Inferior parietal cortex (tissue), 1 donor: ENCODE data around the gene HIP1.
"Not testable (repeated sequence)": the region's sequence is repeated elsewhere in the genome, so short reads cannot be mapped to it uniquely, and the experiment has no call there.

Experiments used
- DNase-seq: peaks from one replicate; pipeline ENCODE4 v3.0.0-alpha.2; 2016; ENCODE audit errors: extremely low spot score

HIP1 gene

DNA sequence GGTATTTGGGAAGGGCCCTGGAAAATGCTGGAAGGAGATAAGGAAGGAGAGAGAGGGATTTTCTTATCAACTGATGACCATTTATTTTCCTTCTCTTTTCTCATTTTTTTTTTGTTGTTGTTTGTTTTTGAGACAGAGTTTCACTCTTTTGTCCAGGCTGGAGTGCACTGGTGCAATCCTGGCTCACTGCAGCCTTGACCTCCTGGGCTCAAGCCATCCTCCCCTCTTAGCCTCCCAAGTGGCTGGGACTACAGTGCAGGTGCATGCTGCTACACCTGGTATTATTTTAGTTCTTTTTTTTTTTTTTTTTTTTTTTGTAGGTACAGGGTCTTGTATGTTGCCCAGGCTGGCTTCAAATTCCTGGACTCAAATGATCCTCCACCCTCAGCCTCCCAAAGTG, 52.2 kb downstream of the HIP1 start:
- DNase-seq = no peak

GRCh38 chr7:75682052-75682451, 56.7 kb downstream of the HIP1 start:
- DNase-seq = not testable (repeated sequence)

DNA sequence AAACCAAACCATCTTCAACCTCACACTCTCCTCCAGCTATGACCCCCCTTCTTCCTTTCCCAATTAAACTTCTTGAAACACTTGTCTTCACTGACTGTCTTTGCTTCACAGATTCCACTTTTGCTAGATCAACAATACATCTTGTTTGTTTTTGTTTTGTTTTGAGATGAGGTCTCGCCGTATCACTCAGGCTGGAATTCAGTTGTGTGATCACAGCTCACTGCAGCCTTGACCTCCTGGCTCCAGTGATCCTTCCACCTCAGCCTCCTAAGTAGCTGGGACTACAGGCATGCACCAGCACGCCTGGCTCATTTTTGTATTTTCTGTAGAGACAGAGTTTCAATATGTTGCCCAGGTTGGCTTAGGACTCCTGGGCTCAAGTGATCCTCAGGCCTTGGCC, 59.7 kb downstream of the HIP1 start:
- DNase-seq = no peak

DNA sequence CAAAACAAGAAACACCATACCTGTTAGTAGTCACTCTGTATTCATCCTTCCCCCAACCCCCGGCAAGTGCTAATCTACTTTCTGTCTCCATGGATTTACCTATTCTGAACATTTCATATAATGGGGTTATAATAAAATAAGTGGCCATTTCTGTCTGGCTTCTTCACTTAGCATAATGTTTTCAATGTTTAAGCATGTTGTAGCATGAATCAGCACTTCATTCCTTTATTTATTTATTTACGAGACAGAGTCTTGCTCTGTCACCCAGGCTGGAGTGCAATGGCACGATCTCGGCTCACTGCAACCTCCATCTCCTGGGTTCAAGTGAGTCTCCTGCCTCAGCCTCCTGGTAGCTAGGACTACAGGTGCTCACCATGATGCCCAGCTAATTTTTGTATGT, 69.2 kb downstream of the HIP1 start:
- no peak for DNase-seq

GRCh38 chr7:75667938-75668337, 70.8 kb downstream of the HIP1 start:
- DNase-seq = no peak

- DNase-seq = no peak
These were observed 75.3 kb downstream of the HIP1 start for GRCh38 chr7:75663302-75663907.

GRCh38 chr7:75662579-75663301, 76.0 kb downstream of the HIP1 start:
- no peak for DNase-seq

DNA sequence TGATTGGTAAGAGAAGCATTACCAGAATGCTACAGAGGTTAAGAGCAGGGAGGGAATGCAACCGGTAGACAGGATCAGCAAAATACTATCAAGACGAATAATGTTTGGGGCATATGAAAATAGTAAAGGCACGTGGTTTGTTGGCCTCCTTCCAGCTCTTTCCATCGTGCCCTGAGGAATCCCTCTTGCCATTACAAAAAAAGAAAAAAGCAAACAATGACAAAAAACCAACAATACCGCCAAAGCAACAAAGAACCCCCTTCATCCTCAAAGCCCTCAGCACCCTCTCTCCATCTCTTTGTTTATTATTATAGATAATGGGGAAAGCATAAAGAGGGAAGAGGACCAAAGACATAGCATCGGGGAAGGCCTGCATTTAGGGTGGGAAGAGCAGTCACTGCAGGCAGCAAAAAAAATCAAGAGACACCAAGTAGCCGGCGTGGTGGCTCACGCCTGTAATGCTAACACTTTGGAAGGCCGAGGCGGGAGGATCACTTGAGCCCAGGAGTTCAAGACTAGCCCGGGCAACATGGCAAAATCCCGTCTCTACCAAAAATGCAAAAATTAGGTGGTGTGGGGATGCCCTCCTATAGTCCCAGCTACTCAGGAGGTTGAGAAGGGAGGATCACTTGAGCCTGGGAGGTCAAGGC, 78.0 kb downstream of the HIP1 start:
- DNase-seq = peak; percentile 69

GRCh38 chr7:75658802-75659201, 79.9 kb downstream of the HIP1 start:
- DNase-seq = no peak

DNA sequence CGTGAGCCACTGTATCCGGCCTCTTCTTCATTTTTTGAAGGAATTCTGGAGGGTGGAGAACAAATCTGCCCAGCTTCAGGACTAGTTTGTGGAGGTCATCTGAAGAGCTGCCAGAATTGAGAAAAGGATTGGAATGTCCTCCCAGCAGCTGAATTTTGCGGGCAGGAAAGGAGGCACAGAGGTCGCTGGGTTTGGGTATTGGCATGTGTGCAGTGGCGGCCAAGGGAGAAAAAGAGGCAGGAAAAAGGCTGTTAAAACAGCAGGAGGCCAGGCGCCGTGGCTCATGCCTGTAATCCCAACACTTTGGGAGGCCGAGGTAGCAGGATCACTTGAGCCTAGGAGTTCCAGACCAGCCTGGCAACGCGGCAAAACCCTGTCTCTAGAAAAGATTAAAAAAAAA, 80.4 kb downstream of the HIP1 start:
- DNase-seq = no peak

- DNase-seq = no peak
These were observed 80.9 kb downstream of the HIP1 start for GRCh38 chr7:75657866-75658265.

- DNase-seq = no peak
These were observed 82.0 kb downstream of the HIP1 start for GRCh38 chr7:75656740-75657139.

GRCh38 chr7:75655536-75655935, 83.2 kb downstream of the HIP1 start:
- no peak for DNase-seq

DNA sequence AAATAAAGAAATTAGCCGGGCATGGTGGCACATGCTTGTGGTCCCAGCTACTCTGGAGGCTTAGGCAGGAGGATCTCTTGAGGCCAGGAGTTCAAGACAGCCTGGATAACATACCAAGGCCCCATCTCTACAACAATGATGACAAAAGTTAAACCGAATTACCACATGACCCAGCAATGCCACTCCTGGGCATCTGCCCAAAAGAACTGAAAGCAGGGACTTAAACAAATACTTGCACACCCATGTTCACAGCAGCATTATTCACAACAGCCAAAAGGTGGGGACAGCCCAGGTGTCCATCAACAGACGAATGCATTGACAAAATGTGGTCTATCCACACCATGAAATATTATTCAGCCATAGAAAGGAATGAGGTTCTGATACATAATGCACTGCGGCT, 83.9 kb downstream of the HIP1 start:
- no peak for DNase-seq

DNA sequence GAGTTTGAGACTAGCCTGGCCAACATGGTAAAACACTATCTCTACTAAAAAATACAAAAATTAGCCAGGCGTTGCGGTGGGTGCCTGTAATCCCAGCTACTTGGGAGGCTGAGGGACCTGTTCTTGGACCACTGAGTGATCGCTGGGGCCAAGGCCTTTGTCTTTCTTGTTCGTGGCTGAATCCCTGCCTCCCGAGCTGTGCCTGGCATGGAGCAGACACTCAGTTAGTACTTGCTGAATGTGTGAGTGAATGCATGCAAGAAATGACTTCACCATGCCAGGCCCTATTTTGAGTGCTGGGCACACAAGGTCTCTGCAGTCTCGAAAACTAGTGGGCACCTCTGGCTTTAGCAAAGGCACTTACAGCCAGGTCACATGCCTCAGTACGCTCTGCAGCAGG, 85.1 kb downstream of the HIP1 start:
- no peak for DNase-seq

DNA sequence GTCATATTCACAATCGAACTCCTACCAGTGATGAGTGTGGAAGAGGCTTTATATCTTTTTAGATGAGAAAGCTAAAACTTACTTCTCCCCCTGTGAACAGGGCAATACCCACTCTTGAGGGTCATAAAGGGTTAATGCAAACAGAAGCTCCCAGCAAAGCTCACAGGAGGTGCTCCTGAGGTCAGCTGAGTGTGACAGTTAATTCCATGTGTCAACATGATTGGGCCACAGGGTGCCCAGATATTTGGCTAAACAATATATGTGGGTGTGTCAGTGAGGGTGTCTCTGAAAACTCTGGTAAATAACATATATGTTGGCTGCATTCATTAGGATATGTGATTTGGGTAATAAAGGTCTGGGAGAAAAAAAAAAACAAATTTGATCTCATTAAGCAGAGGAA, 86.0 kb downstream of the HIP1 start:
- no peak for DNase-seq

- no peak for DNase-seq
These were observed 88.1 kb downstream of the HIP1 start for GRCh38 chr7:75650681-75651080.

DNA sequence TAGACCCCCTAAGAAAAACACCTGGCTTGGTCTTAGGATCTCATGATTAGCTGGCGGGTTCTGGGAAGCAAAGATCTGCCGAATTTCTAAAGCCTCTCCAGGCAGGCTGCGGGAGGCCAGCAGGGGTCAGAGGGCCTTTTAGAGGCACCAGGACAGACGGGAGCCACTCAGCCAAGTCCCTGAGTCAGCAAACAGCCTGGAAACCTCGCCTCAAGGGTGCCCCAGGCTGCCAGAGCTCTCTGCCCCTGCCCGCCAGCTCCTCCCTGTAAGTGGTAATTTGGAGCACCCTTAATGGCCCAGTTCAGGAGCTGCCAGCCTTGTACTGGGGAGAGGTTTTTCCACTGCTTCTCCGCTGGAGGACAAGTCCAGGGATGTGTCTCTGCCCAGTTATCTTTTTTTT, 88.7 kb downstream of the HIP1 start:
- DNase-seq = no peak

DNA sequence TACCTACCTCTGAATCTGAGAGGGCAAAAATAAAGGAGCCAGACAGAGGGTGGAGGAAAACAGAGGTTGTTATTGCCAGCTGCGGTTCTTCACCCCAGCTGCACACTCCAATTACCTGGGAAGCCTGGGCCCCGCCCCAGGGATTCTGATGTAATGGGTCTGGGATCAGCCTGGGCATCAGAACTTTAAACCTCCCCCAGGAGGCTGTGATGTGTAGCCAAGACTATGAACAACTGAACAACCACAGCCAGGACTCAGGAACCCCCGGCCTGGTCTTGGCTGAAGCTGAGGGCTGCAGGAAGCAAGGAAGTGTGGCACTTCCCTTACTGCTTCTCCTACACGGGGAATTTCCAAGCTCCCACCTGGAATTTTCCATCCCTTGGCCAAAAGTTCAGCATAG, 89.3 kb downstream of the HIP1 start:
- DNase-seq = no peak

DNA sequence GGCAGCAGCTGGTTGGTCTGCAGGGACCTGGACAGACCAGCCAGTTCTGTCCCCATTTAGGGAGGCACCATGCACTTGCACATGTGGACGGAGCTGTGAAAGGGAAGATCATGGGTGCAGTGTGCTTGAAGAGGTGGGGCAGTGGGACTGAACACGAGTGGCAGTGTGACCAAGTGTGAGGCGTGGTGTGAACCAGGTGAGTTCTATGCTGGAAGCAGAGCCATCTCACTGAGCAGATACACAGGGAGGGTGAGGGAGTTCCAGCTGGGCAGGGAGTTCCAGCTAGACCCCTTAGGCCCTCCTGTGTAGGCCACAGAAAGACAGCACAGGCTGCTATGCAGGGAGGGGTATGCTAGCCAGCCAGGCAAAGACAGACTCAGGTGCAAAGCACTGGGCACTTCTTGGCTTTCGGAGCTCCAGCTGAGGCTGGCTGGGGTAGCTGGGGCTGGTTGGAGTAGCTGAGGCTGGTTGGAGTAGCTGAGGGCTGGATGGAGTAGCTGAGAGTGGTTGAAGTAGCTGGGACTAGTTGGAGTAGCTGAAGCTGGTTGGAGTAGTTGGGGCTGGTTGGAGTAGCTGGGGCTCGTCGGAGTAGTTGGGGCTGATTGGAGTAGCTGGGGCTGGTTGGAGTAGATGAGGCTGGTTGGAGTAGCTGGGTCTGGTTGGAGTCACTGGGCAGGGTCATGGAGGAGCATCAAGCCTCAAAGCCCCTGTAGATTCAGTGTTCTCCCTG, 90.9 kb downstream of the HIP1 start:
- DNase-seq = no peak

DNA sequence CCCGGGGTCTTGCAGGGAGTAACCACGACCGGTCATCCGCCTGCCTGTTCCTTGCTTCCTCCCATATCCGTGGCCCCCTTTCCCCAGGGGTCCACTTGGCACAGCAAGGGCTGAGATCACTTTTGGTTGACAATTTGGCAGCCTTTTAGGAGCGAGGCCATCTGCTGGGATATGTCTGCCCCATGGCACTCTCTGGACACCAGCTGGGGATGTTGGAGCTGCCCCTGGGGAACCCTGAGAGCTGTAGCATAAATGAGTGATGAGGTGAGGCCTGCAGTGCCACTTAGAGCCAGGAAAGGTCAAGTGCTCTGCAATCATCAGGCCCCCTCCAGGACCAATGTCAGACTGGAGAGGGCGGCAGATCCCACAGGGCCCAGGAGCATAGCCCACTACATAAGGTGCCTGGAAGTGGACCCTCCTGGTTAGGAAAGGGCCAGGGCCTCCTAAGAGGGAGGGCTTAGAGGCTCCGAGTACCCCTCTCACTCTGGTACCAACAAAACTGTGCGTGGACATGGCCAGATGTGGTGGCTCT, 92.1 kb downstream of the HIP1 start:
- DNase-seq = no peak

- DNase-seq = no peak
These were observed 93.2 kb downstream of the HIP1 start for GRCh38 chr7:75645570-75645969.
